ENCODE measurements around the gene TRIP10. TPM values are rescaled to one million over a fixed set of nuclear protein-coding genes. Genes with fewer than 3 reads are reported as not detected.
A peak's percentile ranks its signal among the peaks of the same experiment; 100 is the strongest.

TRIP10 gene
- polyA plus RNA-seq, 3 donors = 1.5 to 2.4 (median 1.9) TPM

DNA sequence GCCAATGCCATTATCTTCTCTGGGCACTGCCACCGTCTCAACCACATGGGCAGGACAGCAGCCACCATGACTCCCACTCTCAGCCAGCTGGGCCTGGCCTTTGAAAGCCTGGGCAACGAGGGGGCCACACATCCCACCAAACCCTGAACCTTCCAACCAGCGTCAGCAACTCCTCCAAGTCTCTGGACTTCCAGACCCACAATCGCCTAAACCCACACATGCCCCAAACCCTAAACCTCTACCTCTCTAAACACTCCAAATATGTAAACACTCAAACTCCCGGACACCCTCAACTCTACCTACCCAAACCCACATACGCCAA is 20.0 kb upstream of the TRIP10 start:
- no peaks in the 10 kb centered on the region for H3K79me2 ChIP-seq (ENCODE audit: insufficient read depth, low read length)
- Mint-ChIP-seq H3K4me3 (no peak overlapping the region), H3K27me3 (ENCODE audit: low read depth in 3 of 3) (peaks cover 9 to 17% (median 12%) of the 10 kb centered on the region in 3 donors), H3K36me3 (no peaks in the 10 kb centered on the region), H3K27ac (peak overlapping the region in 4 of 7 donors; percentile 16 to 87 (median 32)), H3K9me3 (peaks cover 0 to 6% (median 0%) of the 10 kb centered on the region in 7 donors), H3K4me1 (peaks cover 49% of the 10 kb centered on the region)
- 91% methylated on average over 6 of the region's 6 CpGs for WGBS (ENCODE audit: insufficient coverage)
- intact Hi-C loops (cut with micrococcal nuclease) = no loop called here
- H3K4me3 ChIP-seq (replicated peaks in 1 of 3; ENCODE audit: low read depth in 2 of 3, low read length in 3 of 3) = no peak overlapping the region
- no peak overlapping the region for H3K27ac ChIP-seq (ENCODE audit: low read depth in 1 of 2, low read length in 2 of 2)
- TF ChIP-seq, protein P1, sequence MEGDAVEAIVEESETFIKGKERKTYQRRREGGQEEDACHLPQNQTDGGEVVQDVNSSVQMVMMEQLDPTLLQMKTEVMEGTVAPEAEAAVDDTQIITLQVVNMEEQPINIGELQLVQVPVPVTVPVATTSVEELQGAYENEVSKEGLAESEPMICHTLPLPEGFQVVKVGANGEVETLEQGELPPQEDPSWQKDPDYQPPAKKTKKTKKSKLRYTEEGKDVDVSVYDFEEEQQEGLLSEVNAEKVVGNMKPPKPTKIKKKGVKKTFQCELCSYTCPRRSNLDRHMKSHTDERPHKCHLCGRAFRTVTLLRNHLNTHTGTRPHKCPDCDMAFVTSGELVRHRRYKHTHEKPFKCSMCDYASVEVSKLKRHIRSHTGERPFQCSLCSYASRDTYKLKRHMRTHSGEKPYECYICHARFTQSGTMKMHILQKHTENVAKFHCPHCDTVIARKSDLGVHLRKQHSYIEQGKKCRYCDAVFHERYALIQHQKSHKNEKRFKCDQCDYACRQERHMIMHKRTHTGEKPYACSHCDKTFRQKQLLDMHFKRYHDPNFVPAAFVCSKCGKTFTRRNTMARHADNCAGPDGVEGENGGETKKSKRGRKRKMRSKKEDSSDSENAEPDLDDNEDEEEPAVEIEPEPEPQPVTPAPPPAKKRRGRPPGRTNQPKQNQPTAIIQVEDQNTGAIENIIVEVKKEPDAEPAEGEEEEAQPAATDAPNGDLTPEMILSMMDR (IDR thresholded peaks at IDR 0.05) = no peak
- no peaks in the 10 kb centered on the region for H3K36me3 ChIP-seq (replicated peaks in 1 of 2; ENCODE audit: control insufficient read depth in 1 of 2, insufficient read depth in 2 of 2, low read length in 2 of 2)
- no peak overlapping the region for H3K9ac ChIP-seq (ENCODE audit: insufficient read depth, low read length, poor library complexity, severe bottlenecking)
- H4K20me1 ChIP-seq (ENCODE audit: insufficient read depth, low read length) = no peaks in the 10 kb centered on the region
- no peak for DNase-seq
- peaks cover 46 to 56% of the 10 kb centered on the region in 2 donors for H3K4me1 ChIP-seq (ENCODE audit: control insufficient read depth in 1 of 2, insufficient read depth in 2 of 2, low read length in 2 of 2)
- H2AFZ ChIP-seq (ENCODE audit: insufficient read depth, low read depth, low read length, poor library complexity, severe bottlenecking) = no peak overlapping the region
- H3K4me2 ChIP-seq (replicated peaks; ENCODE audit: extremely low read depth, low read length, poor library complexity, severe bottlenecking) = no peak overlapping the region
- no peaks in the 10 kb centered on the region for H3K9me3 ChIP-seq (replicated peaks in 1 of 2; ENCODE audit: control insufficient read depth in 1 of 2, insufficient read depth in 1 of 2, low read length in 2 of 2)
- H3K27me3 ChIP-seq (ENCODE audit: control insufficient read depth in 2 of 2, insufficient read depth in 2 of 2, low read length in 2 of 2) = peaks cover 0 to 5% of the 10 kb centered on the region in 2 donors

DNA sequence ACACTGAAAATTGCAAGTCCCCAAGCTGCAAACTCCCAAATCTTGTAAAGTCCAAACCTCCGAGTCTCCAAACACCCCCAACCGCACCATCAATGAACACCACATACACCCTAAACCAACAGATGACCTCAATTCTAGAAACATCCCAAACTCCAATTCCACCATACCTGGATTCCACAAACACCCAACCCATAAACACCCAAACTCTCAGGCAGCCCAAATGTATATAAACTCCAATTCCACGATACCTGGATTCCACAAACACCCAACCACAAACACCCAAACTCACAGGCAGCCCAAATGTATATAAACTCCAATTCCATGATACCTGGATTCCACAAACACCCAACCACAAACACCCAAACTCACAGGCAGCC is 19.5 kb upstream of the TRIP10 start:
- no peak overlapping the region for H3K9ac ChIP-seq (ENCODE audit: insufficient read depth, low read length, poor library complexity, severe bottlenecking)
- H3K9me3 Mint-ChIP-seq = peaks cover 0 to 6% (median 1%) of the 10 kb centered on the region in 7 donors
- H3K27ac Mint-ChIP-seq = peak overlapping the region in 5 of 7 donors; percentile 16 to 92 (median 27)
- H3K9me3 ChIP-seq (replicated peaks in 1 of 2; ENCODE audit: control insufficient read depth in 1 of 2, insufficient read depth in 1 of 2, low read length in 2 of 2) = no peaks in the 10 kb centered on the region
- peaks cover 9 to 16% (median 12%) of the 10 kb centered on the region in 3 donors for H3K27me3 Mint-ChIP-seq (ENCODE audit: low read depth in 3 of 3)
- H3K4me2 ChIP-seq (replicated peaks; ENCODE audit: extremely low read depth, low read length, poor library complexity, severe bottlenecking) = peak overlapping the region; percentile 68
- H3K79me2 ChIP-seq (ENCODE audit: insufficient read depth, low read length) = no peaks in the 10 kb centered on the region
- H3K27ac ChIP-seq (ENCODE audit: low read depth in 1 of 2, low read length in 2 of 2) = no peak overlapping the region
- 100% methylated on average over 3 of the region's 3 CpGs for WGBS (ENCODE audit: insufficient coverage)
- no peaks in the 10 kb centered on the region for H3K36me3 ChIP-seq (replicated peaks in 1 of 2; ENCODE audit: control insufficient read depth in 1 of 2, insufficient read depth in 2 of 2, low read length in 2 of 2)
- intact Hi-C loops (cut with micrococcal nuclease) = loop anchor here in 1 of 2 donors (5.0 kb wide), 1 partner anchor 33 kb away; no protein-coding TSS in a partner anchor
- H3K4me3 Mint-ChIP-seq = peak overlapping the region in 1 of 2 donors; percentile 82
- TF ChIP-seq, protein P1 (IDR thresholded peaks at IDR 0.05) = no peak
- H4K20me1 ChIP-seq (ENCODE audit: insufficient read depth, low read length) = no peaks in the 10 kb centered on the region
- H2AFZ ChIP-seq (ENCODE audit: insufficient read depth, low read depth, low read length, poor library complexity, severe bottlenecking) = no peak overlapping the region
- peaks cover 0 to 5% of the 10 kb centered on the region in 2 donors for H3K27me3 ChIP-seq (ENCODE audit: control insufficient read depth in 2 of 2, insufficient read depth in 2 of 2, low read length in 2 of 2)
- DNase-seq = no peak
- H3K4me1 ChIP-seq (ENCODE audit: control insufficient read depth in 1 of 2, insufficient read depth in 2 of 2, low read length in 2 of 2) = peaks cover 51 to 60% of the 10 kb centered on the region in 2 donors
- no peaks in the 10 kb centered on the region for H3K36me3 Mint-ChIP-seq
- no peak overlapping the region for H3K4me3 ChIP-seq (replicated peaks in 1 of 3; ENCODE audit: low read depth in 2 of 3, low read length in 3 of 3)
- H3K4me1 Mint-ChIP-seq = peaks cover 54% of the 10 kb centered on the region
